GM08714 (cell line): ENCODE measurements around the gene ROBO1.
"Not testable (repeated sequence)": the region's sequence is repeated elsewhere in the genome, so short reads cannot be mapped to it uniquely, and the experiment has no call there.

Source experiments
- H3K4me3 ChIP-seq: fragments of 200-500 bp; sonication (Bioruptor generic); 2 replicates; pipeline ENCODE4 v1.5.1; 2014; ENCODE audit warnings: mild to moderate bottlenecking, low read length, inconsistent platforms
- ZNF274 ChIP-seq: IDR thresholded peaks from 2 replicates; pipeline ENCODE4 v1.6.1; 2012; ENCODE audit warnings: mild to moderate bottlenecking, low read depth, low read length

Gene ROBO1

GRCh38 chr3:79175870-79176269 lies 591.9 kb downstream of the ROBO1 start:
- no peak for TF ChIP-seq ZNF274
- no peak overlapping the region for H3K4me3 ChIP-seq

DNA sequence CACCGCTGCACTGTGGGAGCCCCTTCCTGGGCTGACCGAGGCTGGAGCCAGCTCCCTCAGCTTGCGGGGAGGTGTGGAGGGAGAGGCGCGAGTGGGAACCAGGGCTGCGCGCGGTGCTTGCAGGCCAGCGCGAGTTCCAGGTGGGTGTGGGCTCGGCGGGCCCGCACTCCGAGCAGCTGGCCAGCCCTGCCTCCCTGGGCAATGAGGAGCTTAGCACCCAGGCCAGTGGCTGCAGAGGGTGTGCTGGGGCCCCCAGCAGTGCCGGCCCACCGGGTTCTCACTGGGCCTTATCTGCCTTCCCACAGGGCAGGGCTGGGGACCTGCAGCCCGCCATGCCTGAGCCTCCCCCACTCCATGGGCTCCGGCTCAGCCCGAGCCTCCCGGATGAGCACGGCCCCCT lies 594.5 kb downstream of the ROBO1 start:
- not testable (repeated sequence) for H3K4me3 ChIP-seq

GRCh38 chr3:79172241-79172640 lies 595.6 kb downstream of the ROBO1 start:
- TF ChIP-seq ZNF274: no peak
- H3K4me3 ChIP-seq: no peak overlapping the region

DNA sequence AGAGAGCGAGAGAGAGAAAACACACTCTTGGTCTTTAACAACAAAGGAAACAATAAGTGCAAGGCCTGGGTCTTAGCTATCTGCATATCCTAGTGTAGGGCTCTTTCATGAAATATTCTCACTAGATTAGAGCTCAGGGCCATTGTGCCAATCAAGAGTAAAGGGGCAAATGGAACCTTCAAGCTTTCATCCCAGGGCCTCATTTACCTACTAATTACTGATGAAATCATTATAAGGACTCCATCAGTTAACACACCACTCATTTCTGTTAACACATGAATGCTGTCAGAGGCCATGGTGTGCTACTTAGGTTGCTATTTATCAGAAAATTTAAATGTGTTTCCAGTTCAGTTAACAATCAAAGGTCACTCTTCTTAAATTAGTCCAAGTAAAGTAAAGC lies 597.8 kb downstream of the ROBO1 start:
- TF ChIP-seq ZNF274: no peak
- no peak overlapping the region for H3K4me3 ChIP-seq

GRCh38 chr3:79167651-79168416 lies 600.0 kb downstream of the ROBO1 start:
- no peak for TF ChIP-seq ZNF274
- H3K4me3 ChIP-seq: no peak overlapping the region

- no peak for TF ChIP-seq ZNF274
- H3K4me3 ChIP-seq: no peak overlapping the region
Measured at GRCh38 chr3:79162653-79163052, 605.1 kb downstream of the ROBO1 start.

DNA sequence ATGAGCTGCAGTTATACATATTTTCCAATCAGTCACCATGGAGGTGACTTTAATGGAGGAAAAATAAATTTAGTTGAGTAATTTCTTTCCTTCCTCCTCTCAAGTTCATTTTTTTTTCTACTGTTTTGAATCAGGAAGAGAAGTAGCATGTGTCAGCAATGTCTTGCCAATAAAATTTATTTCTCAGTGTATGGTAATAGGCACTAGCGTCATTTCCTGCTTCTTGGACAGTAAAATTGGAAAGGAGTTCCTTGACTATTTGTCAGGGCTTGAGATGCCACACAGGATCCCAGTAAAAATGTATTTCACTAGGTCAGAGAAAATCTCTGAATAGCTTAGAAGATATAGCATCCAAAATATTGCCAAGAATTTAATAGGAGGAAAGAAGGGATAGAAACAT lies 605.9 kb downstream of the ROBO1 start:
- TF ChIP-seq ZNF274: no peak
- H3K4me3 ChIP-seq: no peak overlapping the region

GRCh38 chr3:79160421-79160820 lies 607.4 kb downstream of the ROBO1 start:
- no peak overlapping the region for H3K4me3 ChIP-seq
- no peak for TF ChIP-seq ZNF274

- no peak for TF ChIP-seq ZNF274
- no peak overlapping the region for H3K4me3 ChIP-seq
Measured at GRCh38 chr3:79159736-79160135, 608.1 kb downstream of the ROBO1 start.

GRCh38 chr3:79157191-79157590 lies 610.6 kb downstream of the ROBO1 start:
- TF ChIP-seq ZNF274: no peak
- H3K4me3 ChIP-seq: no peak overlapping the region

GRCh38 chr3:79154865-79155264 lies 612.9 kb downstream of the ROBO1 start:
- no peak for TF ChIP-seq ZNF274
- H3K4me3 ChIP-seq: no peak overlapping the region

GRCh38 chr3:79148786-79149185 lies 619.0 kb downstream of the ROBO1 start:
- no peak overlapping the region for H3K4me3 ChIP-seq
- TF ChIP-seq ZNF274: no peak

GRCh38 chr3:79146024-79146423 lies 621.8 kb downstream of the ROBO1 start:
- no peak for TF ChIP-seq ZNF274
- H3K4me3 ChIP-seq: no peak overlapping the region

DNA sequence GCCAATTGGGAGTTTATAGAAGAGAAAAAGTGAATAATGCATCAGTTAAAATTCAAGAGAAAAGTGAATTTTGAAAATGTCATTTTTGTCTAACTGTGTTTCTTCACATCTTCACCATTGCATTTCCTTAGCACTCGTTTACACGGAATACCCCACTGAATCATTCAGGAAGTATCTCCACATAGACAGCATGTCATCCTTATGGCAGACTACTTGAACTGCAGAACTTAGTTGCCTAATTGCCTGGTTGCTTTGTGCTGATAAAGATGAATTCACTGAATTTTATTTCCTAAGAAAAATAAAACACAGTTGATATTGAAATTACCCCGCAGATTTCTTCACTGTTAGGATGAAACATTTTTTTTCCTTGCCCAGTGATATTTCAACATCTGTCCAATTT lies 627.1 kb downstream of the ROBO1 start:
- no peak for TF ChIP-seq ZNF274
- H3K4me3 ChIP-seq: no peak overlapping the region

GRCh38 chr3:79139395-79140068 lies 628.3 kb downstream of the ROBO1 start:
- no peak for TF ChIP-seq ZNF274
- H3K4me3 ChIP-seq: no peak overlapping the region
